GM18909 (cell line): ENCODE measurements around the gene SERHL2.
"Not testable (repeated sequence)": the region's sequence is repeated elsewhere in the genome, so short reads cannot be mapped to it uniquely, and the experiment has no call there.

Experiments used
- ATAC-seq: cut with Tn5 transposase; IDR thresholded peaks from one replicate; pipeline ENCODE4 v1.9.1; 2021; ENCODE audit warnings: mild to moderate bottlenecking; ENCODE audit not compliant: unreplicated experiment, poor library complexity

SERHL2 gene

GRCh38 chr22:42571068-42571467, 17.3 kb downstream of the SERHL2 start:
- ATAC-seq: not testable (repeated sequence)

GRCh38 chr22:42574046-42574445, 20.3 kb downstream of the SERHL2 start:
- ATAC-seq: not testable (repeated sequence)

GRCh38 chr22:42574468-42574867, 20.7 kb downstream of the SERHL2 start:
- ATAC-seq: not testable (repeated sequence)

GRCh38 chr22:42575996-42576574, 22.3 kb downstream of the SERHL2 start:
- ATAC-seq: not testable (repeated sequence)

GRCh38 chr22:42577141-42577540, 23.4 kb downstream of the SERHL2 start:
- not testable (repeated sequence) for ATAC-seq

GRCh38 chr22:42577623-42578240, 24.0 kb downstream of the SERHL2 start:
- no peak for ATAC-seq

GRCh38 chr22:42580040-42580439, 26.3 kb downstream of the SERHL2 start:
- ATAC-seq: not testable (repeated sequence)

GRCh38 chr22:42581194-42581761, 27.5 kb downstream of the SERHL2 start:
- ATAC-seq: not testable (repeated sequence)

- peak; percentile 77 for ATAC-seq
These were observed 28.3 kb downstream of the SERHL2 start for GRCh38 chr22:42581762-42582716.

GRCh38 chr22:42582987-42583386, 29.2 kb downstream of the SERHL2 start:
- no peak for ATAC-seq

- no peak for ATAC-seq
These were observed 30.7 kb downstream of the SERHL2 start for GRCh38 chr22:42584364-42584940.

GRCh38 chr22:42585096-42585495, 31.3 kb downstream of the SERHL2 start:
- ATAC-seq: no peak

GRCh38 chr22:42586381-42586780, 32.6 kb downstream of the SERHL2 start:
- ATAC-seq: no peak

GRCh38 chr22:42587588-42588175, 33.9 kb downstream of the SERHL2 start:
- no peak for ATAC-seq

GRCh38 chr22:42591987-42592386, 38.2 kb downstream of the SERHL2 start:
- no peak for ATAC-seq

- no peak for ATAC-seq
These were observed 41.7 kb downstream of the SERHL2 start for GRCh38 chr22:42595434-42595833.

GRCh38 chr22:42596336-42596735, 42.6 kb downstream of the SERHL2 start:
- ATAC-seq: no peak

GRCh38 chr22:42596863-42597530, 43.2 kb downstream of the SERHL2 start:
- ATAC-seq: no peak

- no peak for ATAC-seq
These were observed 48.2 kb downstream of the SERHL2 start for GRCh38 chr22:42601879-42602465.
